Endothelial cell of umbilical vein (primary cell): ENCODE results near the gene CYP4F22.

Source experiments
- EZH2 ChIP-seq: IDR thresholded peaks from 2 replicates; pipeline ENCODE4 v1.6.1; 2012; ENCODE audit warnings: borderline replicate concordance, low read depth, mild to moderate bottlenecking, moderate library complexity, low read length, inconsistent platforms; ENCODE audit not compliant: severe bottlenecking
- GATA2 ChIP-seq: IDR thresholded peaks from 2 replicates; pipeline ENCODE4 v1.7.0; 2011; ENCODE audit warnings: low read depth, mild to moderate bottlenecking, moderate library complexity, mixed read lengths, low read length; ENCODE audit not compliant: insufficient read length, insufficient read depth
- POLR2A ChIP-seq: IDR thresholded peaks from 2 replicates; pipeline ENCODE4 v1.6.1; 2012; ENCODE audit warnings: low read depth, mild to moderate bottlenecking, control low read depth, low read length
- POLR2AphosphoS5 ChIP-seq: IDR thresholded peaks from 2 replicates; pipeline ENCODE4 v1.6.1; 2012; ENCODE audit warnings: low read depth, mild to moderate bottlenecking, control low read depth, low read length, moderate library complexity; ENCODE audit not compliant: insufficient read depth
- TF ChIP-seq, protein P1 (sequence below), 2 donors: IDR thresholded peaks; 1 replicate in 1 of 2; 2 replicates in 1 of 2; pipeline ENCODE4 v1.5.1; 2011; ENCODE audit warnings: low read length in 2 of 2, mild to moderate bottlenecking in 2 of 2, moderate library complexity in 2 of 2, control low read depth in 1 of 2, inconsistent platforms in 1 of 2, low read depth in 1 of 2; ENCODE audit not compliant: insufficient read depth in 1 of 2; ENCODE audit errors: extremely low read depth in 1 of 2

GRCh38 chr19:15548648-15549047 is 40.3 kb downstream of the CYP4F22 start:
- TF ChIP-seq POLR2A (no peak), EZH2 (no peak), POLR2AphosphoS5 (no peak), GATA2 (no peak)
- TF ChIP-seq, protein P1, sequence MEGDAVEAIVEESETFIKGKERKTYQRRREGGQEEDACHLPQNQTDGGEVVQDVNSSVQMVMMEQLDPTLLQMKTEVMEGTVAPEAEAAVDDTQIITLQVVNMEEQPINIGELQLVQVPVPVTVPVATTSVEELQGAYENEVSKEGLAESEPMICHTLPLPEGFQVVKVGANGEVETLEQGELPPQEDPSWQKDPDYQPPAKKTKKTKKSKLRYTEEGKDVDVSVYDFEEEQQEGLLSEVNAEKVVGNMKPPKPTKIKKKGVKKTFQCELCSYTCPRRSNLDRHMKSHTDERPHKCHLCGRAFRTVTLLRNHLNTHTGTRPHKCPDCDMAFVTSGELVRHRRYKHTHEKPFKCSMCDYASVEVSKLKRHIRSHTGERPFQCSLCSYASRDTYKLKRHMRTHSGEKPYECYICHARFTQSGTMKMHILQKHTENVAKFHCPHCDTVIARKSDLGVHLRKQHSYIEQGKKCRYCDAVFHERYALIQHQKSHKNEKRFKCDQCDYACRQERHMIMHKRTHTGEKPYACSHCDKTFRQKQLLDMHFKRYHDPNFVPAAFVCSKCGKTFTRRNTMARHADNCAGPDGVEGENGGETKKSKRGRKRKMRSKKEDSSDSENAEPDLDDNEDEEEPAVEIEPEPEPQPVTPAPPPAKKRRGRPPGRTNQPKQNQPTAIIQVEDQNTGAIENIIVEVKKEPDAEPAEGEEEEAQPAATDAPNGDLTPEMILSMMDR (IDR thresholded peaks at IDR 0.05; ENCODE audit: extremely low read depth in 1 of 2, insufficient read depth in 1 of 2, low read depth in 1 of 2, low read length in 2 of 2): no peak
